HG02973 (cell line): Measurements from ENCODE around the gene IRF2.

Source experiments
- ATAC-seq: cut with Tn5 transposase; IDR thresholded peaks from one replicate; pipeline ENCODE4 v1.9.1; 2021; ENCODE audit warnings: moderate library complexity; ENCODE audit not compliant: unreplicated experiment

IRF2 gene

DNA sequence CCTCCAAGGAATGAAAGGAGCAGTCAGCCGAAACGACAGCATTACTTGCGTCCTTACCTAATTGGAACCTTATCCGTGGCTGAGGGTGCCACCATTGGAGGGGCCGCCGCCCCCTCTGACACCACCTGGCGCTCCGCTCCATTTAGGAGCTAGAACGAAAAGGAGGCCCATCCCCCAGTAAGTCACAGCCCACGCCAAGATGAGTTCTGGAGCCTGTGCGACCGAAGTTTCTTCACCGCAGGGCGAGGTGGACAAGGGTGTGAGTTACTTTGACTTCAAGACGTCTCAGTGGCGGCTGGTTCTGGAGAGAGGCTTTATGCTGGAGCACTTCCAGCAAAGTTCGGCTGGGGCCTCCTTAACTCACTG, 729 bp upstream of the IRF2 start:
- ATAC-seq, result peak; percentile 10

DNA sequence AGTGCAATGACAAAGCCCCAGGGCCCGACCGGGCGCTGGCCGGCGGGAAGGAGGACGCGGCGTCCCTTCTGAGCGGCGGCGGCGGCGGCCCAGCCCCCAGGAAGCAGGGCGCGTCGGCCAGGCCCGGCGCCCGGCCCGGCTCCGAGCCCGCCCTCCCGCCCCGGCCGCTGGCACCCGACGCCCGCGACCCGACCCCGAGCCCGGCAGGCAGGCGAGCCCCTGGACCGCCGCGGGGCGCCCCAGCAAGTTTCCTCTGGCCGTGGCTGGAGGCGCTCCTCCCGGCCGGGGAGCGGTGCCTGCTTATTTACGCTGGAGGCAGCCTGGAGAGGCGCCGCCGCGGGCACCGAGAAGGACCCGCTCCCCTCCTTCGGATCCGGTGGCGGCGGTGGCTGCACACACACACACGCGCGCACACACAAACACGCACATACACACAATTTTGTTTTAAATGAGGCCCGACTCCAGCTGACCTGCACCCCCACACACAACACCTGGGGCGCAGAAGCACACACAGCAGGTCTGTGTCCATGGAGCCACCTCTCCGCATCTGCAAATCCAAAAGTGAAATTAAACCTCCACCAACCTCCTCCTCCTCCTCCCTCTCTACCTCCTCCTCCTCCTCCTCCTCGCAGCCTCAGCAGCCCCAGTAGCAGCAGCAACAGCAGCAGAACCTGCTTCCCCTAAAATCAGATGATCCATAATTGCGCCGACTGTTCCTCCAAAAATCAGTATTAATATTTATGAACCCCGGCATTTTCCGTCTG, 669 bp downstream of the IRF2 start:
- peak; percentile 0 for ATAC-seq

- ATAC-seq, result peak; percentile 24
Measured at GRCh38 chr4:184472614-184473498, 1.5 kb downstream of the IRF2 start.

GRCh38 chr4:184471881-184472613, 2.3 kb downstream of the IRF2 start:
- ATAC-seq, result no peak

DNA sequence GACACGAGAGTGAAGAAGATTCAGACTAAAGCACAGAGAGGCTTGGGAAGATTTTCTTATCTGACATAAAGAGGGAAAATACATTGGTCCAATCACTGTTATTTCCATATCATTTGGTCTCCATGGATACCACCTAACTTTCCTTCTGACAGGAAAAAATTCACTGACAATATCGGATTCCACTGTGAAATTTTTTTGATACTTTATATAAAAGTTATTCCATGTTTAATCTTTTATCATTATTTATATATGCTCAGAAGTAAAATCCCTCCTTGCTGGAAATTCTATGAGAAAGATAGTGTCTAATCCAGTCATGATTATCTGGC, 3.6 kb downstream of the IRF2 start:
- ATAC-seq, result no peak

DNA sequence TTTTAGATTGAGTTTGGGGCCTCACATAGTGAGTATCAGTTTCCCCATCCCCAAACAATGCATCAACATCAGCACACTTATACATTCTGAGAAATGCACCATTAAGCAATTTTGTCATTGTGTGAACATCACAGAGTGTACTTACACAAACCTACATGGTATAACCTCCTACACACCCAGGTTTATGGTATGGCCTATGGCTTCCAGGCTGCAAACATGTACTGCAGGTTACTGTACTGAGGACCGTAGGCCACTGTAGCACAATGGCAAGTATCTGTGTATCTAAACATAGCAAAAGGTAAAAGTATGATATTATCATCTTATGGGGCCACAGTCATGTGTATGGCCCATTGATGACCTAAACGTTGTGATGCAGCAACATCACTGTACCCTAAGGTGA, 7.7 kb downstream of the IRF2 start:
- ATAC-seq, result no peak

DNA sequence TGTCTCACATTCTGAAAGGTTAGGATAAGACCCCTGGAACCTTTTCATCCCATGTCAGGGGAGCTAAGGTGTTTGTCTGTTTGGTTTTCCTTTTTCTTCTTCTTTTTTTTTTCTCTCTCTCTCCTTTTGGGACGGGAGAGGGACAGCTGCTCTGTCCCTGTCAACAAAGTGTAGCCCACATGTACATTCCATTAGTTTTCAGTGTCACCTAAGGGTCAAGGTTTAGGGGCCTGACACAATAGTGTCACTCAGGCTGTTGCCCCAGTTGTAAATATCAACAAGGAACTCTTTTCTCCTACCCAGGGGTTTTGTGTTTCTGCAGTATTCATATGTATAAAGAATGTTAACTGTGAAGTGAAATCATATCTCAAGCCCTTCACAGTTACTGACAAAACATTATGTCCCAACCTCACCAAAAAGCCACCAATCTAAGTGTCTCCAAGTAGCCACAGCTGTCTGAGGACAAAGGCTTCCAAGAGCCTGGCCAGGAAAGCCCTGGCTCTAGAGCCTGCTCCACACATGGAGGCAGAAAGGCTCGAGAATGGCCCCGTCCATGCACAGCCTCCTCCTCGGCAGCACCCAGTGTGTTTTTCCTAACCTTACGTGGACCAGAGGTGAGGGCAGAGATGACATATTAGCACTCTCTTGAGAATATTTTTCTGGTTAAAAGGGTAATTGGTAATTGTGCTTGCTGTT, 9.4 kb downstream of the IRF2 start:
- no peak for ATAC-seq

- ATAC-seq, result no peak
Measured at GRCh38 chr4:184463856-184464255, 10.5 kb downstream of the IRF2 start.

- ATAC-seq, result no peak
Measured at GRCh38 chr4:184463158-184463557, 11.2 kb downstream of the IRF2 start.

GRCh38 chr4:184462724-184463123, 11.6 kb downstream of the IRF2 start:
- ATAC-seq, result no peak

DNA sequence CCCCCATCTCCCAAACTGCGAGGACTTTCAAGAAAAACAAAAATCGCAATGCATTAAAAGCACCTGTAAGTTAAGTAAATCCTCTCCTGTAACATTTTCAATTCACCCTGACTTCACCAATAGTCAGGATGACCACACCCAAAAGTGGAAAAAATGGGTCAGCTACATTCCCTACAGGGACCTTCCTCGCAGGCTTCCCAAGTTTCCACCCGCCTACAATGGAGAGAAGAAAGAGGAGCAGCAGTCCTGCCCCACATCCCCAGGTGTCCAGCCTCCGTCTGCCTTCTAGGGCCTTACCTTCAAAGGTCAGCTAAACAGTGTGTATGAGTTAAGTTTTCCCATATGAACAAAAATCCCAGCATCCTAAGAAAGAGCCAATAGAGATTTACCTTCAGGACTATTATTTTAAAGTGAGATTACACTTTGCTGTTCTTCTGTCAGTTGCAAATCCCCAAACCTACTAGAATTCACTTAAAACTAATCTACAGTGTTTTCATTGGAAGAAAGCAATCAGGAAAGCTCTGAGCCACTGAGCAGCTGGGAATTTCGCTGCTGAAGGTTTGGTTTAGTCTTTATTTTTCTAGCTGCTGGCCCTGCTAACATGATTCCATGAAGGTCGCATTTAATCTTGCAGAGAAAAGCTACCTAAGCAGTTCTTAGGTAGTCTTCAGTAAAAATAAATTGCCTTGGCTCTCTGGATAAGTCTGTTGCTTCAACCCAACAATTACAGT, 12.5 kb downstream of the IRF2 start:
- no peak for ATAC-seq

GRCh38 chr4:184460499-184461285, 13.7 kb downstream of the IRF2 start:
- ATAC-seq, result no peak

- no peak for ATAC-seq
Measured at GRCh38 chr4:184459413-184459812, 14.9 kb downstream of the IRF2 start.

- no peak for ATAC-seq
Measured at GRCh38 chr4:184457535-184458249, 16.7 kb downstream of the IRF2 start.

- ATAC-seq, result no peak
Measured at GRCh38 chr4:184456337-184456736, 18.0 kb downstream of the IRF2 start.

DNA sequence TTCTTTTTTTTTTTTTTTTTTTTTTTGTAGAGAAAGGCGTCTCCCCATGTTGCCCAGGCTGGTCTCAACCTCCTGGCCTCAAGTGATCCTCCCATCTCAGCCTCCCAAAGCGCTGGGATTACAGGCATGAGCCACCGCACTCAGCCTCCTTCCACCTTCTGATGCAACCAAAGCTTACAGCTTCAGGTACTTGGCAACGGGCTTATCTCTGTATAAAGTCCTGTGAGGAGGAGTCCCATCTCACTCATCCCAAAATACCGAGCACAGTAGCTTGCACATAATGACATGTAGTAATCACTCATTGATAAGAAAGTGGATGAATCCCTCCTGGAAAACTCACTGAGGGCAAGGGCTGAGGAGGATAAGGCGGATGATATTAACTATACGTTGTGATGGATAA, 19.1 kb downstream of the IRF2 start:
- ATAC-seq, result no peak

- peak; percentile 50 for ATAC-seq
Measured at GRCh38 chr4:184453365-184454160, 20.8 kb downstream of the IRF2 start.

- ATAC-seq, result no peak
Measured at GRCh38 chr4:184452740-184453139, 21.6 kb downstream of the IRF2 start.
